H1 (cell line): Measurements from ENCODE around the gene SLC27A2. TPM values are rescaled to one million over a fixed set of nuclear protein-coding genes. Genes with fewer than 3 reads are reported as not detected.

Experiments used
- CTCF ChIA-PET: fragments of 300-600 bp; sonication (Branson Sonifier 250); formaldehyde crosslinking; loops from one replicate; lab custom pipeline; 2021; ENCODE audit not compliant: partially characterized antibody; lab: Charles Lee
- POLR2A ChIA-PET: fragments of 300-600 bp; sonication (Branson Sonifier 250); formaldehyde crosslinking; loops from one replicate; lab custom pipeline; 2021; ENCODE audit warnings: inconsistent platforms; ENCODE audit not compliant: partially characterized antibody; lab: Charles Lee
- DNase-seq, 2 experiments: peaks; one replicate each; pipeline versions ENCODE4 v3.0.0 to v3.0.0-alpha.2; 2010 to 2022; ENCODE audit warnings: low spot score in 2 of 2, low read depth in 1 of 2, mixed read lengths in 1 of 2
- FAIRE-seq: peaks from 2 replicates; lab custom pipeline; 2011; peaks lifted over from hg19 to GRCh38; lab: Jason Lieb, UNC
- H2AFZ ChIP-seq: 2 replicates; pipeline ENCODE4 v1.8.1; 2012; ENCODE audit warnings: low read length, inconsistent platforms
- H2AK5ac ChIP-seq: 2 replicates; pipeline ENCODE4 v1.6.1; 2013; ENCODE audit warnings: low read depth, low read length
- H2BK120ac ChIP-seq: replicated peaks from 2 replicates; pipeline ENCODE3; 2013; ENCODE audit warnings: low read depth, low read length, inconsistent platforms
- H2BK12ac ChIP-seq: 2 replicates; pipeline ENCODE4 v1.6.1; 2013; ENCODE audit warnings: low read depth, low read length
- H2BK15ac ChIP-seq: 2 replicates; pipeline ENCODE4 v1.6.1; 2013; ENCODE audit warnings: low read length
- H2BK20ac ChIP-seq: 2 replicates; pipeline ENCODE4 v1.6.1; 2013; ENCODE audit warnings: low read length
- H2BK5ac ChIP-seq: 2 replicates; pipeline ENCODE4 v1.6.1; 2013; ENCODE audit warnings: low read depth, low read length
- H3K14ac ChIP-seq: 2 replicates; pipeline ENCODE4 v1.6.1; 2013; ENCODE audit warnings: inconsistent platforms; ENCODE audit not compliant: insufficient read length
- H3K18ac ChIP-seq: 2 replicates; pipeline ENCODE4 v1.6.1; 2013; ENCODE audit warnings: low read length; ENCODE audit errors: extremely low read depth
- H3K23ac ChIP-seq: 2 replicates; pipeline ENCODE4 v1.6.1; 2013; ENCODE audit warnings: inconsistent platforms; ENCODE audit not compliant: insufficient read length
- H3K23me2 ChIP-seq: 2 replicates; pipeline ENCODE4 v1.6.1; 2013; ENCODE audit warnings: low read depth, low read length
- H3K27ac ChIP-seq: 2 replicates; pipeline ENCODE4 v1.6.1; 2011; ENCODE audit warnings: low read depth, low read length, inconsistent platforms
- H3K27me3 ChIP-seq, 4 experiments: replicated peaks in 1 of 4; 1 replicate in 1 of 4; 2 replicates in 3 of 4; pipeline versions ENCODE4 v1.6.1 to v1.8.1; 2011 to 2013; ENCODE audit warnings: low read length in 3 of 4, mild to moderate bottlenecking in 3 of 4, inconsistent platforms in 2 of 4, mixed read lengths in 2 of 4, moderate library complexity in 1 of 4; ENCODE audit not compliant: control insufficient read depth in 3 of 4, insufficient read depth in 3 of 4; ENCODE audit errors: extremely low read depth in 1 of 4
- H3K36me3 ChIP-seq, 4 experiments: 2 replicates each; pipeline versions ENCODE4 v1.6.1 to v1.8.1; 2011 to 2013; ENCODE audit warnings: mild to moderate bottlenecking in 4 of 4, low read length in 3 of 4, moderate library complexity in 2 of 4, control low read depth in 1 of 4, inconsistent platforms in 1 of 4; ENCODE audit not compliant: insufficient read depth in 4 of 4, control insufficient read depth in 2 of 4
- H3K4ac ChIP-seq: replicated peaks from 2 replicates; pipeline ENCODE3; 2013; ENCODE audit warnings: low read length, low read depth, mixed read lengths, inconsistent platforms; ENCODE audit not compliant: insufficient read length
- H3K4me1 ChIP-seq, 4 experiments: replicated peaks in 1 of 4; 1 replicate in 1 of 4; 2 replicates in 3 of 4; pipeline versions ENCODE4 v1.6.1 to v1.8.1; 2011 to 2013; ENCODE audit warnings: low read length in 3 of 4, inconsistent platforms in 2 of 4, mixed read lengths in 1 of 4; ENCODE audit not compliant: insufficient read depth in 4 of 4, control insufficient read depth in 3 of 4
- H3K4me2 ChIP-seq, 2 experiments: 2 replicates each; pipeline versions ENCODE4 v1.6.1 to v1.8.1; 2011 to 2013; ENCODE audit warnings: low read depth in 2 of 2, low read length in 2 of 2, control low read depth in 1 of 2, inconsistent platforms in 1 of 2, mild to moderate bottlenecking in 1 of 2; ENCODE audit not compliant: insufficient read depth in 1 of 2
- H3K4me3 ChIP-seq, 4 experiments: fragments of 200-600, 300-600 bp in 1 of 4; sonication (generic), shearing (Covaris generic), sonication (Bioruptor Twin) in 1 of 4; 2 replicates each; pipeline versions ENCODE4 v1.5.1 to v1.8.1; 2011 to 2016; ENCODE audit warnings: low read length in 4 of 4, low read depth in 3 of 4, control low read depth in 2 of 4, inconsistent platforms in 2 of 4, mild to moderate bottlenecking in 2 of 4, mixed read lengths in 1 of 4, moderate library complexity in 1 of 4; ENCODE audit not compliant: insufficient read depth in 2 of 4; ENCODE audit errors: extremely low read depth in 1 of 4
- H3K56ac ChIP-seq: replicated peaks from 2 replicates; pipeline ENCODE3; 2013; ENCODE audit warnings: low read depth, mild to moderate bottlenecking, mixed read lengths, low read length, inconsistent platforms; ENCODE audit not compliant: insufficient read length
- H3K79me1 ChIP-seq: 2 replicates; pipeline ENCODE4 v1.6.1; 2013; ENCODE audit warnings: low read depth, low read length, control low read depth
- H3K79me2 ChIP-seq, 2 experiments: 2 replicates each; pipeline versions ENCODE4 v1.6.1 to v1.8.1; 2012 to 2013; ENCODE audit warnings: low read length in 2 of 2, mild to moderate bottlenecking in 2 of 2, inconsistent platforms in 1 of 2; ENCODE audit not compliant: insufficient read depth in 2 of 2, control insufficient read depth in 1 of 2
- H3K9ac ChIP-seq, 4 experiments: replicated peaks in 1 of 4; 1 replicate in 1 of 4; 2 replicates in 3 of 4; pipeline versions ENCODE4 v1.6.1 to v1.8.1; 2011 to 2013; ENCODE audit warnings: low read depth in 3 of 4, low read length in 3 of 4, control low read depth in 2 of 4, mild to moderate bottlenecking in 2 of 4, moderate library complexity in 2 of 4, inconsistent platforms in 1 of 4; ENCODE audit errors: extremely low read depth in 1 of 4
- H3K9me3 ChIP-seq, 2 experiments: 2 replicates each; pipeline versions ENCODE4 v1.6.1 to v1.8.1; 2012 to 2013; ENCODE audit warnings: mild to moderate bottlenecking in 2 of 2, moderate library complexity in 2 of 2, control low read depth in 1 of 2, inconsistent platforms in 1 of 2, low read depth in 1 of 2, low read length in 1 of 2, mixed read lengths in 1 of 2; ENCODE audit not compliant: insufficient read depth in 2 of 2
- H4K20me1 ChIP-seq, 2 experiments: replicated peaks in 1 of 2; 2 replicates each; pipeline versions ENCODE3 to v1.8.1; 2011 to 2013; ENCODE audit warnings: inconsistent platforms in 2 of 2, low read length in 2 of 2, mild to moderate bottlenecking in 1 of 2; ENCODE audit not compliant: insufficient read depth in 2 of 2, control insufficient read depth in 1 of 2
- H4K5ac ChIP-seq: 2 replicates; pipeline ENCODE4 v1.6.1; 2013; ENCODE audit warnings: low read length, low read depth, mixed read lengths, inconsistent platforms; ENCODE audit not compliant: insufficient read length
- H4K8ac ChIP-seq: 2 replicates; pipeline ENCODE4 v1.8.0; 2013; ENCODE audit warnings: mild to moderate bottlenecking, moderate library complexity, low read length, inconsistent platforms; ENCODE audit not compliant: insufficient read depth; ENCODE audit errors: extremely low read depth
- H4K91ac ChIP-seq: replicated peaks from 2 replicates; pipeline ENCODE3; 2013; ENCODE audit warnings: low read length, mixed read lengths, inconsistent platforms; ENCODE audit not compliant: insufficient read length
- BCL11A ChIP-seq, 2 experiments: IDR thresholded peaks; one replicate each; pipeline ENCODE4 v1.6.1; 2011; ENCODE audit warnings: low read depth in 2 of 2, low read length in 2 of 2, mild to moderate bottlenecking in 2 of 2
- GTF2F1 ChIP-seq: IDR thresholded peaks from 2 replicates; pipeline ENCODE4 v1.6.1; 2012; ENCODE audit warnings: low read depth, low read length, improper control_type of control experiment, borderline replicate concordance
- SAP30 ChIP-seq: fragments of 300-600 bp; sonication (generic); IDR thresholded peaks from 2 replicates; pipeline ENCODE4 v1.7.1; 2012; ENCODE audit warnings: low read length, moderate library complexity, mild to moderate bottlenecking, inconsistent platforms; ENCODE audit not compliant: insufficient read depth, insufficient replicate concordance
- TAF7 ChIP-seq: optimal IDR thresholded peaks from 2 replicates; pipeline ENCODE3; 2011; ENCODE audit warnings: low read depth, mild to moderate bottlenecking, inconsistent platforms, low read length, moderate library complexity, borderline replicate concordance
- WGBS, 2 experiments: shearing (Covaris generic) in 1 of 2; methylation state at CpG; one replicate each; pipeline versions ENCODE4 v1.1.6 to v1.1.7; 2013 to 2015; ENCODE audit warnings: low lambda C conversion rate in 2 of 2, mixed read lengths in 2 of 2, inconsistent platforms in 1 of 2, low coverage in 1 of 2, missing lambda C conversion rate in 1 of 2; ENCODE audit not compliant: insufficient replicate concordance in 2 of 2, insufficient coverage in 1 of 2, insufficient read length in 1 of 2; ENCODE audit errors: extremely low coverage in 1 of 2, missing lambda C conversion rate in 1 of 2; 5-methylcytosine and 5-hydroxymethylcytosine counted together
- polyA plus RNA-seq, 7 experiments: library from polyadenylated mRNA; depleted of rRNA in 3 of 7; stranded (reverse) in 5 of 7; unstranded in 2 of 7; fragments of >200 nt in 5 of 7; fragments of 200-250 nt in 2 of 7; gene quantifications; 1 replicate in 5 of 7; 2 replicates in 1 of 7; 4 replicates in 1 of 7; pipeline versions ENCODE4 v1.2.1 to v1.2.3, GENCODE V29; 2011 to 2013; ENCODE audit warnings: missing spikeins in 2 of 7, mixed read lengths in 2 of 7
- total RNA-seq: library from RNA; stranded (reverse); fragmentation: NEBNext Ultra II Directional; extraction: Animal tissue kit (Norgen Biotek cat#: 25700); gene quantifications from 2 replicates; pipeline ENCODE4 v1.2.1, GENCODE V29; 2021
- TF ChIP-seq, protein P1 (sequence below): IDR thresholded peaks from 2 replicates; pipeline ENCODE4 v1.6.1; 2012; ENCODE audit warnings: low read length, inconsistent platforms

The SLC27A2 gene
- total and polyA plus RNA-seq, 2 of the 8 experiments (the other 6 are each of a cell fraction or from before 2014, with no cell fraction given): 5.6 to 5.8 TPM

DNA sequence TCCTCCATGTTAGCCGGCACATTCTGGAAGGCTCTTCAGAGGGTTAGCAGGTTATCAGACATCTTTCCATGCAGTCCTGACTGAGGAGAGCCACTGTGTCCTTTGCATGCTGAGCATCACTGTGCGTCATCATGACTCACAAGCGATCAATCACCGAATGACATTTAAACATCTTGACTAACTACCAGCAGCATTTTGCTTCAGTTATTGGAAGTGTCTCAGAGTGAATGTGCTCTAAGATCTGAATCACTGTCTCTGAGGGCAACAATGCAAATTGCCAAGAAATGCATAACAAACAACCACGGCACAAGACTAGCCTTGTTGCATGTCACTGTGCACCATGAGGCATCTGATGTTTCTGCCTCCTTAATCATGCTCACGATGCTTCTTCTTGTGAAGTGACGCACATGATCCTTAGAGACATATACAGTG, 44.6 kb upstream of the SLC27A2 start:
- Histone ChIP-seq H3K36me3 (no peaks in the 10 kb centered on the region), H3K18ac (no peak overlapping the region), H2BK15ac (no peak overlapping the region), H3K9ac (no peak overlapping the region), H3K14ac (no peak overlapping the region), H3K23me2 (no peaks in the 10 kb centered on the region), H2BK120ac (no peak overlapping the region), H4K5ac (no peak overlapping the region), H3K27me3 (no peaks in the 10 kb centered on the region), H2BK5ac (no peak overlapping the region), H3K79me2 (no peaks in the 10 kb centered on the region), H2BK20ac (no peak overlapping the region), H3K4me1 (peaks cover 0 to 3% (median 0%) of the 10 kb centered on the region in 4 experiments; a peak in 1 of 7 replicates), H3K23ac (no peak overlapping the region), H3K56ac (no peak overlapping the region), H3K4ac (no peak overlapping the region), H3K79me1 (no peaks in the 10 kb centered on the region), H4K8ac (no peak overlapping the region)
- ChIA-PET POLR2A (interaction anchor here (1.0 kb wide), 1 partner anchor 912 kb away, joined by 3 read pairs; no protein-coding TSS in a partner anchor), CTCF (interaction anchor here (0.6 to 2.0 kb wide), 15 partner anchors 8 to 515 kb away, joined by 3 to 16 read pairs (median 5); partner anchors contain the start of gene ATP8B4)
- FAIRE-seq (no peak), DNase-seq (no peak)
- 99% methylated on average over 7 of the region's 7 CpGs; no CpG with 5 or more reads in 1 of the 2 experiments for WGBS, 2 experiments
- no peak for TF ChIP-seq SAP30
- TF ChIP-seq GTF2F1: no peak
- no peak for TF ChIP-seq TAF7
- TF ChIP-seq, protein P1, sequence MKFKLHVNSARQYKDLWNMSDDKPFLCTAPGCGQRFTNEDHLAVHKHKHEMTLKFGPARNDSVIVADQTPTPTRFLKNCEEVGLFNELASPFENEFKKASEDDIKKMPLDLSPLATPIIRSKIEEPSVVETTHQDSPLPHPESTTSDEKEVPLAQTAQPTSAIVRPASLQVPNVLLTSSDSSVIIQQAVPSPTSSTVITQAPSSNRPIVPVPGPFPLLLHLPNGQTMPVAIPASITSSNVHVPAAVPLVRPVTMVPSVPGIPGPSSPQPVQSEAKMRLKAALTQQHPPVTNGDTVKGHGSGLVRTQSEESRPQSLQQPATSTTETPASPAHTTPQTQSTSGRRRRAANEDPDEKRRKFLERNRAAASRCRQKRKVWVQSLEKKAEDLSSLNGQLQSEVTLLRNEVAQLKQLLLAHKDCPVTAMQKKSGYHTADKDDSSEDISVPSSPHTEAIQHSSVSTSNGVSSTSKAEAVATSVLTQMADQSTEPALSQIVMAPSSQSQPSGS: no peak
- no peak for TF ChIP-seq BCL11A (IDR thresholded peaks at IDR 0.05; ENCODE audit: low read depth in 2 of 2, low read length in 2 of 2)
- TF ChIP-seq, all 59 proteins: peak for 0
- no peak overlapping the region for H3K27ac ChIP-seq
- no peaks in the 10 kb centered on the region for H4K20me1 ChIP-seq
- no peak overlapping the region for H3K4me3 ChIP-seq
- H2AFZ ChIP-seq: no peak overlapping the region
- no peak overlapping the region for H4K91ac ChIP-seq
- no peak overlapping the region for H2BK12ac ChIP-seq
- no peaks in the 10 kb centered on the region for H3K9me3 ChIP-seq
- no peak overlapping the region for H3K4me2 ChIP-seq
- no peak overlapping the region; the same call in 1 of the 2 replicates for H2AK5ac ChIP-seq
